ENCODE measurements around the gene PDRG1.
A peak's percentile ranks its signal among the peaks of the same experiment; 100 is the strongest.
"Not testable (repeated sequence)": the region's sequence is repeated elsewhere in the genome, so short reads cannot be mapped to it uniquely, and the experiment has no call there.

PDRG1 gene

DNA sequence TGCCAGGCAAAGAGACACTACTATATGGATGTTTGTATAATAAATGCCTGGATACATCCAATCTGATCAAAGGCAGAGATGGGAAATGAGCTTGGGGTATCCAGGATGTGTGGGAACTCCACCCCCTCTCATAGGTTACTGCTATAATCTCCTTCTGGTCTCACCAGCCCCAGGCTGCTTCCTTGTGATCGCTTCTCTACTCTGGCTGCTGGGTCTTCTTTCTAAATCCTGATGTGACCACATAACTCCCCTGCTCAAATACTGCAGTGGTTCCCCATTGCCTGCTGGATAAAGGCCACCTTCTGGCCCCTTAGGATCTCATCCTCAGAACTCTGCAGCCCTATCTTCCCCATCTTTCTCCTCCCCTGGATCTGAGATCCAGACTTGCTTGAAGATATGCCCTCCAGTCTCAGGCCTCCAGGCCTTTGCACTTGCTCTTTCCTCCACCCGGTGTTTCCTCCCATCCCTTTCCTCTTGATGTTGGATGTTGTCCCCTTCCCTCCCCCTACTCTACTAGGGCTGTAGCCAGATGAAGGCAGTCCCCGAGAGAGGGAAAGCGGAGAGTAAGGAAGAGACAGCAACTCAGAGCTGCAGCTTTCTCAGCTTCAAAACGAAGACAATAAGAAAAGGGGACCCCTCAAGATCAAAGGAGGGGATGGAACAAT is 15.3 kb upstream of the PDRG1 start:
- DNase-seq (ENCODE audit: low spot score), result no peak

DNA sequence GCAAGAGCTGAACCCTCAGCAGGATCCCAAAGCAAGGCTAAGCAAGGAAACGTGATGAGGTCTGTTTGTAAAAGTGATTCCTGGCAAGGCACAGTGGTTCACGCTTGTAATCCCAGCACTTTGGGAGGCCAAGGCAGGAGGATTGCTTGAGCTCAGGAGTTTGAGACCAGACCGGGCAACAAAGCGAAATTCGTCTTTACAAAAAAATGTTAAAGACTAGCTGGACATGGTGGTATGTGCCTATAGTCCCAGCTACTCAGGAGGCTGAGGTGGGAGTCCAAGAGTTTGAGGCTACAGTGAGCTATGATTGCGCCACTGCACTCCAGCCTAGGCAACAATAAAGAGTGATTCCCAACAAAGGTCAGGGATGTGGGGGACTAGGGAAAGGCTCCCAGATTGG is 12.0 kb upstream of the PDRG1 start:
- DNase-seq (ENCODE audit: low spot score), result no peak

DNA sequence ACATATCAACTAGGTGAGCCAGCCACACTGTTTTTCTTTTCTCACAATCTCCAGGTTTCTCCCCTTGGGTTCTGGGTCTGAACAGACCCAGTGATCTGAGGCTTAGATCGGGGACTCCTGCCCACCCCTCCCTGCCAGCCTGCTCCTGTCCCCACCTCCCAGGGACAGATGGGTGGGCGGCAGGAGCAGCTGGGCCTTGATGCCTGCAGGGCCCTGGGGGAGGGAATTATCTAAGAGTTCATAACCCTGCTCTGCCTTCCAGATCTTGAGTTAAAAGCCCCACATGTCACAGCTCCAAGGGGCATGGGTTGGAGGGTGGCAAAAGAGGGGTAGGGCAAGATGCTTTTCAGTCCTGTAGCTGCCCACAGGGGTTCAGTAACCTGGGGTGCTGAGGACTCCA is 10.9 kb upstream of the PDRG1 start:
- no peak for DNase-seq (ENCODE audit: low spot score)

DNA sequence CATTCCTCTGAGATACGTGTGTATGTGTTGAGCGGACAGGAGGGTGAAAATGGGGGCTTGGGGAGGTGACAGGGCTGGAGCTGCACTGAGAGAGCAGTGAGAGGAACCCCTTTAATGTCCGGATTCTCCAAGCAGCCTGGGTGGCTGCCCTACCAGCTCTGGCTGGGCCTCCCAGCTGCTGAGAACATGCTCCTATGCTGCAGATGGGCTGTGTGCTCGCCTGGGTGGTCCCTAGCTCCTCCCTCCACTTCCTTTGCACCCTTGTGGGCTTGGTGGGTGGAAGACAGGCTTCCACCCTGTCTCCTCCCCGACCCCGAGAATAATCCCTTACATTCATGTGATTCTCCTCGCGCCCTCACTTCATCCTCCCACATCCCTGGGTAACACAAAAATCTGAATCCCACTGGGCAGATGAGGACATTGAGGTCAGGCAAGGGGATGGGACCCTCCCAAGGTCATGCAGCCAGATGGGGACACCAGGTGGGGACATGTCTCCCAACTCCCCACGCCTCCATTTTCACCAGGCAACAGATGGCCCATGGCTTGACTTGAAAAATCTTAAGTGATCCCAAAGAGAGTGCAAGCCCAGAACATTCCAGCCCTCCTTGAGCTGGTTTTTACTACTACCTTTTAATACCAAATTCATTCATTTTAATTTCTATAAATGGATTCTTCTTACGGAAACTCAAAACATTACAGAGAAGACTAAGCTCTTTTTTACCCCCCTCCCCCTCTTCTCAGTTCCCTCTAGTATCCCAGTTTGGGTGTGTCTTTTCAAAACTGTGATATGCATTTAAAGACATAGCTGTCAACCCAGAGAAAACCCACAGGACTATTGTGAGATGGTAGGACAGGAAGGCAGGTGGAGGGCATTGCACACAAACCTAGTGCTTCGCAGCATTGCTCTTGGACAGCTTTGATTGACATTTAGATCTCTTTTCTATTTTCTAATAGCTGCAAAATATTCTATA is 5.0 kb upstream of the PDRG1 start:
- no peak for DNase-seq (ENCODE audit: low spot score)

DNA sequence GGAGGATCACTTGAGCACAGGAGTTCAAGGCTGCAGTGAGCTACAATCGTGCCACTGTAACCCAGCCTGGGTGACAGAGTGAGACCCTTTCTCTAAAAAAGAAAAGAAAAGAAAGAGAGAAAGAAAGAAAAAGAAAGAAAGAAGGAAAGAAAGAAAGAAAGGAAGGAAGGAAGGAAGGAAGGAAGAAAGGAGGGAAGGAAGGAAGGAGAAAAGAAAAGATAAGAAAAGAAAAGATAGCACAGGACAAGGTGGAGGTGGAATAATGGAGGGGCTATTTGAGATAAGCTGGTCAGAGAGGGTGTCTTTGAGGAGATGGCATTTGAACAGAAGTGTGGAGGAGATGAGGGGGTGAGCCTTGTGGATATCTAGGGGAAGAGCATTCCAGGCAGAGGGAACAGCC is 2.7 kb upstream of the PDRG1 start:
- DNase-seq (ENCODE audit: low spot score), result no peak

DNA sequence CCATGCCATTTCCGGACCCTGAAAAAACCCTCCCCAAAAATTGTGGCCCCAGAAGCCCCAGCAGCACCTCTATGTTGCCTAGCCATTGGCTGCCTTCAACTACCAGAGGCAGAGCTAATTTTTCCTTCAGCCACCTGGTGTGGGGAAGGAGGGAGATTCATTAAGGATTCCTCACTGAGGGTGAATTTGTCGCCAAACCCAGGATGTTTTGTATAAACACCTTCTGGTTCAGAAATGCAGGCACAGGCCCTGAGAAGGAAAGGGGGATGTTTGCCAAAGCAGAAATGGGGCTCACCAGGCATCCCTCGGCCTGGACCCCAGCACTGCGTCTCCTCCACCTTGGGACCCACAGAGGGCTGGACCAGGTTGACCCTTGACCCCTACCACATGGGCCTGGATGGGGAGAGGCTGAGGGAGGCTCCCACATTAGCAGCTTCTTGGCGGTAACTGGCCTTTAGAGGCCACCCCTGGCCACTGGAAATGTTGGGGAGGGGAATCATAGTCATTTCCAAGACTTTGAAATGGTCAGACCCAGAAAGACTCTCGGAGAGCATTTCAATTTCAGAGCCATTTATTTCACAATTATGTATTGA is 1.8 kb upstream of the PDRG1 start:
- DNase-seq (ENCODE audit: low spot score), result no peak

DNA sequence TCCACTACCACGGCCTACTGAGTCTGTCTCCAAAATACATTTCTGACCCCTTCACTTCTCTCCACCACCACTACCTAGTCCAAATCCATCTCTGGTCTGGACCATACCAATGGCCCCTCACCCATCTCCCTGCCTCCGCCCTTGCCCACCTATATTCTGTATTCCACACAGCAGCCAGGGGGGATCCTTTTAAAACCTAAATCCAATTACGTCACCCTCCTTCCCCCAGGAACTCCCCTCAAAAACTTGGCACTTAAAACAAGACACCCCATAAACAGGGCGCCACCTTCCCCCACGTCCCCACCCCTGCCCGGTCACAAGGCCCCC is 680 bp downstream of the PDRG1 start:
- DNase-seq (ENCODE audit: low spot score), result peak; percentile 15

DNA sequence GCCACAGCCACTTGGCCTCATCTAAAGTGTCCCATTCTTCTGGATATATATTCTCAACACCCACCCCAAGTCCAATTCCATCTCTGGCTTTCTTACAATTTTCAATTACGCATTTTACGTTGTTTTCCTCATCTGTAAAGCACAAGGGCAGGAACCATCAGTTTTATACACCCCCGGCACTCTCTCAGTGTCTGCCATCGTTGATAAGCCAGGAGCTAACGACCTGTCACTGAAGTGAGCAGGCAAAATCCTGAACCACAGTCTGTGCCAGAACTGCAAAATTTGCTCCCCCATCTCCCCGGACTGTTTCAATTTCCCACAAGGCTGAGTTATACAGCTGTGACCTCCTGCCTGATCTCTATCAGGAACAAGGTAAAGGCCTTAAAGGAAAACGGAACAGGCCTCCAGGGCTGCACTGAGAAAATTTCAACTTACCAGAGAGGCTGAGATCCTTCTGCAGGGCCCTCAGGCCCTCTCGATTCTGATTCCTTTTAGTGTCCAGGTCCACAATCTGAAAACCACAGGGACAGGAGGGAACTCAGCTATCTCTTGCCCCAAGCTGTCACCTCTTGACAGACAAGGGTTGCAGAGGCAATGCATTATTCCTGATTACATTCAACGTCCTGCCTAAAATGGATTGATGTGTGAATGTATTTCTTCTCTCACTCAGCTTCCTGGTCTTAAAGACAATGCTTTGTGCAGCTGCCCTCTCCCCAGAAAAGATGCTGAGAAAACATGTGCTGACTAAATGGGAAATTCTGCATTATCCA is 1.8 kb downstream of the PDRG1 start:
- no peak for DNase-seq (ENCODE audit: low spot score)

DNA sequence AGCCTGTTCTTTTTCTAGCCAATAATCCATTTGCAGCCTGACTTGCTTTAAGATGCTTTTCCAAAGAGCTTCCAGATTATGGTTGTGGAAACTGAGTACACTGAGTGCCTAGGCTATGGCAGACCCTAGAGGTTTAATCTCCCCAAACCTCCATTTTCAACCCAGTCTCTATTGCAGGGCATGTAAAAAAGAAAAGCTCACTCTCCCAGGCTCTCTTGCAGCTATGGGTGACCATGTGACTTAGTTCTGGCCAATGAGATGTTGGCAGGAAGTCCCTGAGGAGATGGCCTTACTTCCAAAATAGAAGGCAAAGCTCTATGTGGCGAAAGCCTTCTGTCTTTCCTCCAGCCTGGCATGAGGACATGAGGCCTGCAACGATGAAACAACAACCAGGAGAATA is 3.8 kb downstream of the PDRG1 start:
- DNase-seq (ENCODE audit: low spot score), result peak; percentile 31

DNA sequence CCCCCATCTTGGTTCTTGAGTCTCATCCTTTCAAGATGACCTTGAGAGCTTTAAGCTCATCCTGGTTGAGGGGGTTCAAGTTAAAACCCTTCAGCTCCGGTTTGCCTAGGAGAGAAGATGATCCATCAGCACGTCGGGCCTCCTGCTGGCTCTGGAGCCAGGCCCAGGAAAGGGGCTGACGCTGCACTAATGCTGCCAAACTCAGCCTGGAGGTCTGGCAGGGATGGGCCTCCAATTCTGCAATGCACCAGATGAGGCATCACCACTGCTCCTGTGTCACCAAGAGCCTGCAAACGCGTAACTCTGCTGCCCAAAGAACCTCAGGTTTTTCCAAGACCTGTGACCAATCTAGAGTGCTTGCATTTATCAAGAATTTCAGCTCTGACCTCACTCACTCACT is 6.1 kb downstream of the PDRG1 start:
- no peak for DNase-seq (ENCODE audit: low spot score)

DNA sequence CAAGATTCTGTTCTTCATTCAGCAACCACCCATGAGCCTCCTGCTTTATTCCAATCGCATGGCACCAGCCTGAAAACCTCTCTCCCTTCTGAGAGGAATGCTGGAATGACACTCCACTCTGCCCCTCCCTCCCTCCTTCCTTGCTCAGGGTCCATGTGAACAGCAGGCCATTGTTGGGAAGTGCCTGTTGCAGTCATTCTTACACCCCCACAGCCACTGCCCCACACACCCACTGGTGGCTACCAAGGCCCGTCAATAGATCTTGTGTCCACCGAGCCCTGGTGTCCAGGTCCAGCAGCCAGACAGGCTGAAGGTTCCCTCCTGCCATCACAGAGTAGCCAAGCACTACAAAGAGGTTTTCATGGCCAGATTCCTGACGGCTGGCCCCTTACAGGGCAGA is 6.5 kb downstream of the PDRG1 start:
- DNase-seq (ENCODE audit: low spot score), result no peak

DNA sequence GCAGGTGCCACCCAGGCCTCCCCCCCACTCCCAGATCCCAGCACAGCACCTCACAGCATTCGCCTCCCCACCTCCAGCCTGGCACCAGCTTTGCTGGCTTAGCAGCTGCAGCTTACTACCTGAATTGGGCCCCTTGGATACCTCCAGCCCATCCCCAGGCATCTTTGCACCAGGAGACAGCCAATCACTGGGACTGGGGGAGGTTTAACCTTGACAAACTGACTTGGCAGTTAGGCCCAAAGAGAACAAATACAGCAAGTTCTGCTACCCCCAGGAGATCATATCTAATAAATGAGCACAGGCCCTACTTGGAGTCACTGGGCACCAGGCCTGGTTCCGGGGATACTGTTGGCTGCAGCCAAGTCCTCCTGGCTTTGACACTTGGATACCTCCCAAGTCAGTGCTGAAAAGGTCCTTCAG is 8.8 kb downstream of the PDRG1 start:
- DNase-seq (ENCODE audit: low spot score), result no peak

DNA sequence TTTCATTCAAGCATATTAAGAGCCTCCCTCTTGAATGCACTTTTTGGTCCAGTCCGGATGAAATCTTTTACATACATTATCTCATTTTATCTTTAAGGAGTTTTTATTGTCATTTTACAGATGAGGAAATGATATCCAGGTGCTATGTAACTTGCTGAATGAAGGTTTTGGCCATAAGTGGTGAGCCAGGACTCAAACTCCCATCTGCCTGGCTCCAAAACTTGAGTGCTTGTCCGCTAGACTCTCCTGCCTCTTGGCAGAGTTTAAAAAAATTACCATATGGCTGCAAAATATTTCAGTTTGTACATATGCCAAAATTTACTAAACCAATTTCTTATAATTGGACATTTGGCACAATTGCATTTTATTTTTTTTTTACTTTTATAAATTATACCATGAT is 12.2 kb downstream of the PDRG1 start:
- DNase-seq (ENCODE audit: low spot score), result no peak

DNA sequence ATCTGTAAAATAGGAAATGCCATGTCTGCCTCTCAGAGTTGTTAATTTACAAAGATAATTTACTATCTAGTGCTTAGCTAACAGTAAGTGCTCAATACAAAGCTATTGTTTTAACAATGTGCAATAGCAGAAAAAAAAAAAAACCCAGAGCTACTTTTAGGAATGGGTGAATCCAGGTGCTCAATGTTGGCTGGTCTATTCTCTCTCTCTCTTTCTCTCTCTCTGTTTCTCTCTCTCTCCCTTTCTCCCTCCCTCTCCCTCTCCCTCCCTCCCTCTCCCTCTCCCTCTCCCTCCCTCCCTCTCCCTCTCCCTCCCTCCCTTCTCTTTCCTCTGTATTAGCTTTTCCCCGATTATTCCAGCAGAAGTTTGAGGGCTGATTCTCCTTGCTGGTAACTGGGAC is 14.0 kb downstream of the PDRG1 start:
- DNase-seq (ENCODE audit: low spot score), result no peak

DNA sequence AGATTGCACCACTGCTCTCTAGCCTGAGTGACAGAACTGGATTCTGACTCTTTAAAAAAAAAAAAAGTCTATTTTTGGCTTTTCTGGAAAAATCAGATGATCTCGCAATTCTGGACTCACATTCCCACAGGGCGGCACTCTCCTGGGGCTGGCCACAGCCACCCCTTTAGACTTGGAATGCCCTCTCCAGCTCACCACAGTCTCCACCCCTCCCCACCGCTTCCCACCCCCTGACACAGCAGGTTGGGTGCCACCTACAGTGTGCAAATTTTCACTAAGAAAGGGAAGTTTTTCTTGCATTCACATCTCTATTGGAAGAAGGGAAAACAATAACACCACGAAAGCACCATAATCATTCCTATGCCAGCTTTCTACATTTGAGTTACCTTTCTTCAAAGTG is 15.4 kb downstream of the PDRG1 start:
- DNase-seq (ENCODE audit: low spot score), result no peak

DNA sequence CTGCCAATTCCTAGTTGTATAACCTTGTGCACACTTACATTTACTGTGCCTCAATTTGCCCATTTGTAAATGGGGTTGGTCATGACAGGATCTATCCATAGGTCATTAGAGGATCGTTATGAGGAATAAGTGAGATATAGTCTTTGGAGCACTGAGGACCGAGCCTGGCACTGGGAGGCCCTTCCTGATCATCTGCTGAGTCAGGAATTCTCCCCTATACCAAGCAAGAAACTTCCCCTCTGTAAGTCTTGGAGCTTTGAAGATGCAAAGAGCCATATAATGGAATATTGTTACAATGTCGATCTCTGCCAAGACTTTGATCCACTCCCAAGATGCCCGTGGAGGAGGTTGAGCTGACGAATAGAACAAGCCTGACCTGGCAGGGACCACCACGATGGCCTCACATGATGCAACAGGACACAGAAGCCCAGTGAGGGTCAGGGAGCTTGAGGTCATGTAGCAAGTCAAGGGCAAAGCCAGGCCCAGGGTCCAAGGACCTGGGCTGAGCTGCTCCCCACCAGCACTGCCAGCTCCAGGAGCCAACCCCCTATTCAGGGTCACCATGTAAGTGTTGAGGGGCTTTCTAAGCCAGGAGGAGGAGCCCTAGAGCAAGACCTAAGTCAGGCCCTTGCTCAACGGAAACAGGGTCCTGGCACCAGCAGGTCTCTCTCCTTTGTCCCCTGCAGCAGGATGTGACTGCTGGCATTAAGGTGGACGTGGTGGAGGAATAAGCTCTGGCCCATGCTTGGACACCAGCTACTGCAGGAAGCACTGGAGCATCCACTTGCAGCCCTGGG is 16.7 kb downstream of the PDRG1 start:
- no peak for DNase-seq (ENCODE audit: low spot score)

DNA sequence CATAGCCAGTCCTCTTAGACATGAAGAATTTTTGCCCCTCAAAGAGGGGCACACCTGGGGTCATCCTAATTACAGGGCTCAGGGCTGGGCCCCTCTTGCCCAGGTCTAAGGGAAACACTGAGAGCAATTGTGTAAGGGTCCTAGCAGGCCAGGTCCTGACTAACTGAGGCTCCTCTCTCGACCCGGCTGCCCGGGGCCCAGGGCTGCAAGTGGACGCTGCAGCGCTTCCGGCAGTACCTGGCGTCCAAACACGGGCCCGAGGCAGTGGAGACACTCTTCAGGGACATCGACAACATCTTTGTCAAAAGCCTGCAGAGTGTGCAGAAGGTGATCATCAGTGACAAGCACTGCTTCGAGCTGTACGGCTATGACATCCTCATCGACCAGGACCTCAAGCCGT is 17.4 kb downstream of the PDRG1 start:
- no peak for DNase-seq (ENCODE audit: low spot score)

DNA sequence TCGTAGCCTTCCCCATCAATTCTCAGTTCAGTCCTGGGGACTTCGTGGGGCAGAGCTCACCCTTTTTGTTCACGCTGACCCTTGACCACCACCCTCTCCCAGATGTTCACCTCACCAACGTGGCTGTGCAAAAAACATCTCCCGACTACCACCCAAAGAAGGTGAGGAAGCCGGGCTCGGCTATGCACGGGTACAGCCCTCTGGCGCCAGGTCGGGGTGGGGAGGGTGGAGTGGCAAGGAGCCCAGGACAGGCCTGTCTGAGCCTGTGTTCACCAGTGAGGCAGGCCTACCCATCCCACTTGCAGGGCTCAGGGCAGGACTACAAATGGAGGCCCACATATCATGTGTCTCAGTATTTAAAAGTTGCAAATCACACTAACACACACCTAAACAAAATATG is 18.1 kb downstream of the PDRG1 start:
- no peak for DNase-seq (ENCODE audit: low spot score)

DNA sequence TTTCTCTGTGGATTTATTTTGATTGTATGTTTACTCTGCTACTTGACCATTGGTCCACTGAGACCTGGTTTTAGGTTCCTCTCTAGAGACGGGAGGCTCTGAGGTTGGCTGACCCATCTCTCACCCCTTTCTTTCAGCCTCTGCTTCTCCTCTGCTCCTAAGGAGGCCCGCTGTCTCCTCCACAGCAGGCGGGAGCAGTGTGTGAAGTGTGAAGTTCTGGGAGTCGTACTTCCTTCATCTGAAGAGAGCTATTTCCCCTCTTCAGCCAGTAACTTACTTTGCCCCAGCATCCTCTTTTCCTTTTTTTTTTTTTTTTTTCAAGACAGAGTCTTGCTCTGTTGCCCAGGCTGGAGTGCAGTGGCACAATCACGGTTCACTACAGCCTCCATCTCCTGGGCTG is 21.1 kb downstream of the PDRG1 start:
- DNase-seq (ENCODE audit: low spot score), result no peak

DNA sequence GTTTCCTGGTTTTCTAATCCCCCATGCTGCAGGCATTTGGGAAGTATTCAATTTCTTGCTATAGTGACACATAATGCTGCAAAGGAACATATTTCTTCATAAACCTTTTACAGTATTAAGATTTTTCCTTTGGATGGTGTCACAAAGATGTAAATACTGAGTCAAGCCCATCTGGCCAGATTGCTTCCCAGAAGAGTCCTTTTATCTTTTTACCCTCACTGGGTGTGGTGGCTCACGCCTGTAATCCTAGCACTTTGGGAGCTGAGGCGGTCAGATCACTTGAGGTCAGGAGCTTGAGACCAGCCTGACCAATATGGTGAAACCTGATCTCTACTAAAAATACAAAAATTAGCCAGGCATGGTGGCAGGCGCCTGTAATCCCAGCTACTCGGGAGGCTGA is 22.2 kb downstream of the PDRG1 start:
- not testable (repeated sequence) for DNase-seq (ENCODE audit: low spot score)

DNA sequence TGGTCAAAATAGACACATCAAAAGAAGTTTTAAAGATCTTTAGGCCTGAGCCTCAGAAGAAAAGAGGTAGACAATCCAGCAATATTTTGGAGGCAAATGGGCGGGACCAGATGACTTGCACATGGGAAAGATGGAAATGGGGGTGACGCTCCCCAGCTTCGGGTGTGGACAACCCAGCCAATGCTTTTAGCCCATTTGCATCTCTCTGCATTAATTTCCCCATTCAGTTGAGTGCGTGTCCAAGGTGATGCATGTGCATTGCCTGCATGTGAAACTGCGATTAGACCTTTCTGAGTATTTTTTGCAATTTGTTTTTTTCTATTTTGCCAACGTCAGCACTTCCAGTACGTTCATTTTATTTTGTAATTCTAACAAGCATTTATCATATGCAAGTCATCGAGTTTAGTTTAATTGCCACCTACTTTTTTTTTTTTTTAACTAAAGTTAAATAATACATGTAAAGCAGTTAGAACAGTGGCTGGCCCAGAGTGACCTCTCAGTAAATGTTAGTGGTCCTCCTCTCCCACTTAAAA is 24.2 kb downstream of the PDRG1 start:
- DNase-seq (ENCODE audit: low spot score), result no peak
